ENCODE measurements around the gene DDX39B. TPM values are rescaled to one million over a fixed set of nuclear protein-coding genes. Genes with fewer than 3 reads are reported as not detected.

DDX39B gene
- total RNA-seq, 1 donor from 2014 or later = 294 TPM

DNA sequence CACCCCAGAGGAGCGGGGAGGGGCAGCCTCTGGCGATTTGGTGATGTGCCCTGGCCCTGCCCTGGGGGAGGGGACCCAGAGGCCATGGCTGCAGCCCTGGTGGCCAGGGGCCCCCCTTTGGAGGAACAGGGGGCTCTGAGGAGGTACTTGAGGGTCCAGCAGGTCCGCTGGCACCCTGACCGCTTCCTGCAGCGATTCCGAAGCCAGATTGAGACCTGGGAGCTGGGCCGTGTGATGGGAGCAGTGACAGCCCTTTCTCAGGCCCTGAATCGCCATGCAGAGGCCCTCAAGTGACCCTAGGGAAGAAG lies 16.5 kb upstream of the DDX39B start:
- Histone ChIP-seq H3K79me2 (ENCODE audit: insufficient read depth, low read length) (peaks cover 4% of the 10 kb centered on the region), H3K36me3 (ENCODE audit: insufficient read depth, low read length) (peaks cover 5% of the 10 kb centered on the region), H3K4me1 (ENCODE audit: insufficient read depth, low read length) (peaks cover 29% of the 10 kb centered on the region), H3K4me2 (ENCODE audit: low read length) (no peak overlapping the region), H3K4me3 (ENCODE audit: insufficient read depth, low read depth, low read length) (no peak overlapping the region), H3K27me3 (ENCODE audit: insufficient read depth, low read length) (no peaks in the 10 kb centered on the region), H3K9ac (ENCODE audit: low read length) (no peak overlapping the region), H4K20me1 (ENCODE audit: insufficient read depth, low read length) (no peaks in the 10 kb centered on the region), H2AFZ (ENCODE audit: low read depth, low read length) (no peak overlapping the region), H3K9me3 (ENCODE audit: insufficient read depth, low read depth, low read length) (no peaks in the 10 kb centered on the region), H3K27ac (ENCODE audit: low read depth, low read length) (no peak overlapping the region)
- peaks cover 2% of the 10 kb centered on the region for H3K9me3 Mint-ChIP-seq (ENCODE audit: unreplicated experiment)
- peaks cover 19% of the 10 kb centered on the region for H3K36me3 Mint-ChIP-seq (ENCODE audit: low read depth, unreplicated experiment)
- H3K4me3 Mint-ChIP-seq (ENCODE audit: unreplicated experiment) = no peak overlapping the region
- no peak overlapping the region for H3K27ac Mint-ChIP-seq (ENCODE audit: unreplicated experiment)
- DNase-seq (ENCODE audit: low read depth) (no peak), FAIRE-seq (no peak)
- H3K27me3 Mint-ChIP-seq (ENCODE audit: low read depth, unreplicated experiment) = no peaks in the 10 kb centered on the region
- peaks cover 32% of the 10 kb centered on the region for H3K4me1 Mint-ChIP-seq (ENCODE audit: low read depth, unreplicated experiment)
- TF ChIP-seq EZH2 (IDR thresholded peaks at IDR 0.05; ENCODE audit: insufficient read depth, low read length) = no peak
- TF ChIP-seq, protein P1, sequence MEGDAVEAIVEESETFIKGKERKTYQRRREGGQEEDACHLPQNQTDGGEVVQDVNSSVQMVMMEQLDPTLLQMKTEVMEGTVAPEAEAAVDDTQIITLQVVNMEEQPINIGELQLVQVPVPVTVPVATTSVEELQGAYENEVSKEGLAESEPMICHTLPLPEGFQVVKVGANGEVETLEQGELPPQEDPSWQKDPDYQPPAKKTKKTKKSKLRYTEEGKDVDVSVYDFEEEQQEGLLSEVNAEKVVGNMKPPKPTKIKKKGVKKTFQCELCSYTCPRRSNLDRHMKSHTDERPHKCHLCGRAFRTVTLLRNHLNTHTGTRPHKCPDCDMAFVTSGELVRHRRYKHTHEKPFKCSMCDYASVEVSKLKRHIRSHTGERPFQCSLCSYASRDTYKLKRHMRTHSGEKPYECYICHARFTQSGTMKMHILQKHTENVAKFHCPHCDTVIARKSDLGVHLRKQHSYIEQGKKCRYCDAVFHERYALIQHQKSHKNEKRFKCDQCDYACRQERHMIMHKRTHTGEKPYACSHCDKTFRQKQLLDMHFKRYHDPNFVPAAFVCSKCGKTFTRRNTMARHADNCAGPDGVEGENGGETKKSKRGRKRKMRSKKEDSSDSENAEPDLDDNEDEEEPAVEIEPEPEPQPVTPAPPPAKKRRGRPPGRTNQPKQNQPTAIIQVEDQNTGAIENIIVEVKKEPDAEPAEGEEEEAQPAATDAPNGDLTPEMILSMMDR (IDR thresholded peaks at IDR 0.05; ENCODE audit: insufficient read depth, low read depth, low read length) = no peak

- Mint-ChIP-seq H3K4me3 (ENCODE audit: unreplicated experiment) (no peak overlapping the region), H3K27me3 (ENCODE audit: low read depth, unreplicated experiment) (no peaks in the 10 kb centered on the region), H3K36me3 (ENCODE audit: low read depth, unreplicated experiment) (peaks cover 19% of the 10 kb centered on the region), H3K9me3 (ENCODE audit: unreplicated experiment) (peaks cover 2% of the 10 kb centered on the region), H3K27ac (ENCODE audit: unreplicated experiment) (no peak overlapping the region), H3K4me1 (ENCODE audit: low read depth, unreplicated experiment) (peaks cover 29% of the 10 kb centered on the region)
- Histone ChIP-seq H3K27me3 (ENCODE audit: insufficient read depth, low read length) (no peaks in the 10 kb centered on the region), H3K36me3 (ENCODE audit: insufficient read depth, low read length) (peaks cover 7% of the 10 kb centered on the region), H3K4me1 (ENCODE audit: insufficient read depth, low read length) (peaks cover 29% of the 10 kb centered on the region), H3K4me2 (ENCODE audit: low read length) (no peak overlapping the region), H3K9ac (ENCODE audit: low read length) (no peak overlapping the region), H2AFZ (ENCODE audit: low read depth, low read length) (no peak overlapping the region), H3K27ac (ENCODE audit: low read depth, low read length) (no peak overlapping the region), H3K79me2 (ENCODE audit: insufficient read depth, low read length) (peaks cover 4% of the 10 kb centered on the region), H3K9me3 (ENCODE audit: insufficient read depth, low read depth, low read length) (no peaks in the 10 kb centered on the region), H4K20me1 (ENCODE audit: insufficient read depth, low read length) (no peaks in the 10 kb centered on the region), H3K4me3 (ENCODE audit: insufficient read depth, low read depth, low read length) (no peak overlapping the region)
- TF ChIP-seq, protein P1 (IDR thresholded peaks at IDR 0.05; ENCODE audit: insufficient read depth, low read depth, low read length) = no peak
- no peak for TF ChIP-seq EZH2 (IDR thresholded peaks at IDR 0.05; ENCODE audit: insufficient read depth, low read length)
- FAIRE-seq (no peak), DNase-seq (ENCODE audit: low read depth) (no peak)
Observed at GRCh38 chr6:31557443-31558317, 15.9 kb upstream of the DDX39B start.

GRCh38 chr6:31556307-31556706 lies 14.5 kb upstream of the DDX39B start:
- FAIRE-seq = no peak

More at GRCh38 chr6:31556307-31556706, 14.5 kb upstream of the DDX39B start:
- Histone ChIP-seq H3K9ac (ENCODE audit: low read length) (no peak overlapping the region), H3K36me3 (ENCODE audit: insufficient read depth, low read length) (peaks cover 7% of the 10 kb centered on the region), H3K9me3 (ENCODE audit: insufficient read depth, low read depth, low read length) (no peaks in the 10 kb centered on the region), H3K27ac (ENCODE audit: low read depth, low read length) (no peak overlapping the region), H3K79me2 (ENCODE audit: insufficient read depth, low read length) (peaks cover 4% of the 10 kb centered on the region), H3K4me2 (ENCODE audit: low read length) (no peak overlapping the region), H3K27me3 (ENCODE audit: insufficient read depth, low read length) (no peaks in the 10 kb centered on the region), H3K4me3 (ENCODE audit: insufficient read depth, low read depth, low read length) (no peak overlapping the region), H3K4me1 (ENCODE audit: insufficient read depth, low read length) (peaks cover 29% of the 10 kb centered on the region), H2AFZ (ENCODE audit: low read depth, low read length) (no peak overlapping the region), H4K20me1 (ENCODE audit: insufficient read depth, low read length) (no peaks in the 10 kb centered on the region)
- Mint-ChIP-seq H3K27me3 (ENCODE audit: low read depth, unreplicated experiment) (no peaks in the 10 kb centered on the region), H3K4me1 (ENCODE audit: low read depth, unreplicated experiment) (peaks cover 25% of the 10 kb centered on the region), H3K27ac (ENCODE audit: unreplicated experiment) (no peak overlapping the region), H3K4me3 (ENCODE audit: unreplicated experiment) (no peak overlapping the region), H3K36me3 (ENCODE audit: low read depth, unreplicated experiment) (peaks cover 22% of the 10 kb centered on the region), H3K9me3 (ENCODE audit: unreplicated experiment) (no peaks in the 10 kb centered on the region)
- DNase-seq (ENCODE audit: low read depth) = no peak
- TF ChIP-seq, protein P1 (IDR thresholded peaks at IDR 0.05; ENCODE audit: insufficient read depth, low read depth, low read length) = no peak
- no peak for TF ChIP-seq EZH2 (IDR thresholded peaks at IDR 0.05; ENCODE audit: insufficient read depth, low read length)

Data from astrocyte (in vitro differentiated cells and primary cell).